A549 (cell line): ENCODE data around the gene ASTL.

Source experiments
- CBX2 ChIP-seq: fragments of 200-600 bp; sonication (generic); IDR thresholded peaks from 2 replicates; pipeline ENCODE4 v1.6.1; 2016; ENCODE audit warnings: low read depth, mild to moderate bottlenecking, borderline replicate concordance
- CEBPB ChIP-seq, 2 experiments: fragments of >200 bp in 1 of 2; sonication (Bioruptor Twin) in 1 of 2; formaldehyde crosslinking in 1 of 2; IDR thresholded peaks; 2 replicates each; pipeline ENCODE4 v1.6.1; 2012 to 2016
- CHD4 ChIP-seq: fragments of 200-600 bp; sonication (generic); IDR thresholded peaks from 2 replicates; pipeline ENCODE4 v1.6.1; 2016; ENCODE audit warnings: antibody characterized with exemption, mild to moderate bottlenecking, borderline replicate concordance
- CTCF ChIP-seq: fragments of >200 bp; sonication (Bioruptor Twin); formaldehyde crosslinking; IDR thresholded peaks from 3 replicates; pipeline ENCODE4 v1.5.1; 2016
- EHF ChIP-seq: fragments of 250-450 bp; sonication (Bioruptor Pico); IDR thresholded peaks from 2 replicates; pipeline ENCODE4 v1.5.0; 2020; ENCODE audit warnings: mild to moderate bottlenecking
- MAZ ChIP-seq: fragments of 150-350 bp; IDR thresholded peaks from 2 replicates; pipeline ENCODE4 v1.6.1; 2014; ENCODE audit warnings: antibody characterized with exemption, low read depth, low read length, borderline replicate concordance
- RNF2 ChIP-seq: fragments of 200-600 bp; sonication (generic); IDR thresholded peaks from 2 replicates; pipeline ENCODE4 v1.6.1; 2016; ENCODE audit warnings: low read depth, mild to moderate bottlenecking, antibody characterized with exemption, moderate library complexity, borderline replicate concordance
- SMC3 ChIP-seq: fragments of >200 bp; sonication (Bioruptor Twin); formaldehyde crosslinking; IDR thresholded peaks from 3 replicates; pipeline ENCODE4 v1.6.1; 2018; ENCODE audit warnings: inconsistent platforms

DNA sequence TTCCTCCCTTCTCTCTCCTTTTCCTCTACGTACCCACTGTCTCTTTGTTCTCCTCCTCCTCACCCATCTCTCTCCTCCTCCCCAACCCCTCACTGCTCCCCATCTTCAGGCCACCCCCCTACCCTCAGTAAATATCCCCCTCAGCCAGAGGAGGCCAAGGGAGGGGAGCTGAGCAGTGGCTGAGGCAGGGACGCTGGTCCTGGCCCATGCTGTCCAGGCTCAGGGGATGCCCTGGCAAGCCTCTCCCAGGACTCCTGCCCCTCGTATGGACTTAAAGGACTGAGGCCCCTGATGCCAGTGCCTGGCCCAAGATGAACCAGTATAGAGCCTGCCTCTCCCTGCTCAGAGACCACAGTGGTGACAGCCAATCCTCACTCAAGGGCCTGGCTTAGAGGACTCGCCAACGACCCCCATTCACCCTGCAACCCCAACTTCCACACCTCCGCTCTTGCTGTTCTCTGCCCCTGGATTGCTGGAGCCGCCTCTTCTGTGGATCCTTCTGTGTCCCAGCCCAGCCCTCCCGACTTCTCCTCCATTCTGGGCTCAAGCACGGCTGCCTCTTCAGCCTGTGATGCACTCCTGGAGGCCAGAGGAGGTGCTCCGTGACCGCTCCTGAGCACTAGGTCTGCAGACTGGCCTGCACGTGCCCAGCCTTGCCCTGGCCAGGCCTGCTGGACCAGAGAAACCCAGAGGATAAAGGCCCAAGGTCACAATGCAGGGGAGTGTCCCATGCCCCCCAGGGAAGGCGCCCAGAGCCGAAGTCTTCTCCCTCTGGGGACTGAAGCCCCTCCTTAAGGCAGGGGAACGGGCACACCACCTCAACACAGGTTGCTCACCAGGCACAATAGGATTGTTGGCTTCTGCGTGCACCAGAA, 16.4 kb upstream of the ASTL start:
- no peak for TF ChIP-seq CTCF
- TF ChIP-seq SMC3, result no peak
- TF ChIP-seq EHF (CRISPR knock-in tag), result no peak
- no peak for TF ChIP-seq RNF2
- no peak for TF ChIP-seq CHD4
- TF ChIP-seq CEBPB (IDR thresholded peaks at IDR 0.05), result no peak
- no peak for TF ChIP-seq MAZ
- TF ChIP-seq CBX2, result no peak
